Neutrophil (primary cell): ENCODE measurements around the gene ARFGEF3.

ENCODE experiments used
- H3K27ac ChIP-seq: fragments of 200-600 bp; sonication (generic); 2 replicates; pipeline ENCODE4 v1.5.1; 2016; ENCODE audit warnings: mild to moderate bottlenecking, moderate library complexity
- H3K27me3 ChIP-seq: fragments of 200-600 bp; sonication (generic); 2 replicates; pipeline ENCODE4 v1.6.0; 2016; ENCODE audit warnings: mild to moderate bottlenecking
- H3K36me3 ChIP-seq: fragments of 200-600 bp; sonication (generic); 2 replicates; pipeline ENCODE4 v1.5.1; 2017
- H3K4me1 ChIP-seq, 2 experiments: fragments of 200-600 bp in 1 of 2; sonication (generic) in 1 of 2; 1 replicate in 1 of 2; 2 replicates in 1 of 2; pipeline versions ENCODE4 v1.5.1 to v1.6.1; 2013 to 2016; ENCODE audit warnings: low read depth in 1 of 2, low read length in 1 of 2, mild to moderate bottlenecking in 1 of 2, moderate library complexity in 1 of 2; ENCODE audit not compliant: control insufficient read depth in 1 of 2, insufficient read depth in 1 of 2
- H3K4me3 ChIP-seq, 2 experiments: fragments of 200-600 bp in 1 of 2; sonication (generic) in 1 of 2; 1 replicate in 1 of 2; 2 replicates in 1 of 2; pipeline ENCODE4 v1.5.1; 2013 to 2016; ENCODE audit warnings: low read depth in 1 of 2, low read length in 1 of 2, mild to moderate bottlenecking in 1 of 2, moderate library complexity in 1 of 2
- H3K9me3 ChIP-seq: fragments of 200-600 bp; sonication (generic); 2 replicates; pipeline ENCODE4 v1.5.1; 2016
- CTCF ChIP-seq: fragments of 200-600 bp; sonication (generic); IDR thresholded peaks from 2 replicates; pipeline ENCODE4 v1.5.1; 2016; ENCODE audit warnings: antibody characterized with exemption

ARFGEF3 gene

GRCh38 chr6:138339024-138339423 is 177.3 kb downstream of the ARFGEF3 start:
- H3K36me3 ChIP-seq = no peaks in the 10 kb centered on the region

GRCh38 chr6:138341176-138341575 is 179.4 kb downstream of the ARFGEF3 start:
- Histone ChIP-seq H3K27ac (no peak overlapping the region), H3K4me1 (no peaks in the 10 kb centered on the region), H3K9me3 (no peaks in the 10 kb centered on the region), H3K36me3 (no peaks in the 10 kb centered on the region), H3K4me3 (no peak overlapping the region), H3K27me3 (no peaks in the 10 kb centered on the region)
- no peak for TF ChIP-seq CTCF

More at GRCh38 chr6:138339024-138339423, 177.3 kb downstream of the ARFGEF3 start:
- no peaks in the 10 kb centered on the region for H3K9me3 ChIP-seq
- TF ChIP-seq CTCF = no peak
- H3K4me3 ChIP-seq = no peak overlapping the region
- no peak overlapping the region for H3K27ac ChIP-seq
- no peaks in the 10 kb centered on the region for H3K27me3 ChIP-seq
- no peaks in the 10 kb centered on the region for H3K4me1 ChIP-seq

- no peak overlapping the region for H3K27ac ChIP-seq
- H3K4me1 ChIP-seq = no peaks in the 10 kb centered on the region
- H3K27me3 ChIP-seq = no peaks in the 10 kb centered on the region
- no peak for TF ChIP-seq CTCF
- H3K36me3 ChIP-seq = no peaks in the 10 kb centered on the region
- H3K4me3 ChIP-seq = no peak overlapping the region
- H3K9me3 ChIP-seq = no peaks in the 10 kb centered on the region
These were observed 181.4 kb downstream of the ARFGEF3 start for GRCh38 chr6:138343112-138343511.

GRCh38 chr6:138345565-138346285 is 184.0 kb downstream of the ARFGEF3 start:
- Histone ChIP-seq H3K4me3 (no peak overlapping the region), H3K27ac (no peak overlapping the region)
- no peak for TF ChIP-seq CTCF

GRCh38 chr6:138346302-138347195 is 184.8 kb downstream of the ARFGEF3 start:
- Histone ChIP-seq H3K36me3 (no peaks in the 10 kb centered on the region), H3K27ac (no peak overlapping the region), H3K27me3 (no peaks in the 10 kb centered on the region), H3K4me3 (no peak overlapping the region), H3K4me1 (no peaks in the 10 kb centered on the region), H3K9me3 (no peaks in the 10 kb centered on the region)
- TF ChIP-seq CTCF = no peak

More at GRCh38 chr6:138345565-138346285, 184.0 kb downstream of the ARFGEF3 start:
- no peaks in the 10 kb centered on the region for H3K27me3 ChIP-seq
- H3K36me3 ChIP-seq = no peaks in the 10 kb centered on the region
- no peaks in the 10 kb centered on the region for H3K4me1 ChIP-seq
- no peaks in the 10 kb centered on the region for H3K9me3 ChIP-seq
